HG02759 (cell line): Measurements from ENCODE around the gene TMCC1.
"Not testable (repeated sequence)": the region's sequence is repeated elsewhere in the genome, so short reads cannot be mapped to it uniquely, and the experiment has no call there.

ENCODE experiments used
- ATAC-seq: cut with Tn5 transposase; IDR thresholded peaks from one replicate; pipeline ENCODE4 v1.9.1; 2021; ENCODE audit warnings: mild to moderate bottlenecking, moderate library complexity; ENCODE audit not compliant: unreplicated experiment

Gene TMCC1

DNA sequence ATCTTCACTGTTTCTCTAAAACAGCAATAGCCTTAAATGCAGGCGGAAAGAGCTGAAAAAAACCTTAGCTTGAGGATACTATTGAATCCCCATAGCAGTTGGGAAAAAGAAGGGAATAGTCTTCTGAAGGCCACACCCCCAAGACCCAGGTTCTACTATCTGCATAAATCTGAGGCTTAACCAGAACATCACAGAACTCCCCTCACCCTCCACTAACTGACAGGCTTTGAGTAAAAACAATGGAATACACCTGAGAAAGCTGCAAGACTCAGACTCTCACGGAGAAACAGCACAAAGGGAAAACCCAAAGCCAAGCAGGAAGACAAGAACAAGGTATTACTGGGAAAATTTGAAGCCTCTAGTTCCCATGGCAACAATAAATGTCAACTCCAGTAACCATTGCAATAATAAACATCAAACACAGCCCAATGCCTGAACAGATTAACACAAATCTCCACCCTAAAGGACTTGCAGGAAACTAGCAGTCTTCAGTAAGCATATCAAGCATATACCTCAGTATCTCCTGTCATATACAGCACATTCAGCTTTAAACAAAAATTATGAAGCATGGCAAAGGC, 56.4 kb downstream of the TMCC1 start:
- ATAC-seq = no peak

DNA sequence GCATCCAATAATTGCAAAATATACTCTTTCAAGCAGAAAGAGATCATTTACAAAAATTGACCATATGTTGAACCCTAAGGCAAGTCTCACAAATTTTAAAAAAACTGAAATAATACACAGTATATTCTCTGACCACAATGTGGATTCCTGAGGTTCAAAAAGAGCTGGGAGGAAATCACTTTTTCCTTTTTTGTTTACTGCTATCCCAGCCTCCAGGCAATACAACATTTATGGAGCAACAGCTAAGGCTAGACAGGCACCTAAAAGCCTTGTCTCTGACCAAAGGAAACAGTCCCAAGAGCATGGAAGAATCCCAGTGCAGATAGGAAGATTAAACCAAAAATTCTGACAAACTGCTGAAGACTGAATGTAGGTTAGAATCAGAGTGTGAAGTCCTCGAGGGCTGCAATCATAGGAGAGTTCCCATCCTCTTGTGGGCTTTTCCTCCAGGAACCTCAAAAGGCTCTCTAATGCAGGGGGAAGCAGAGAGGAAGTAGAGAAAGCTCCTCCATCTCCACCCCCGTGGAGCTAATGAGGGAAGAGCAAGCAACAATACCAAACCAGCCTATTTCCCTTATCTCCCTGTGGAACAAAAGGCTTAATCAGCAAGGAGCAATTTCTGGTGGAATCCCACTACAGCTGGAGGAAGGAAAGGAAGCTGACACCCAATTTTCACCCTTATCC, 57.0 kb downstream of the TMCC1 start:
- ATAC-seq = no peak

DNA sequence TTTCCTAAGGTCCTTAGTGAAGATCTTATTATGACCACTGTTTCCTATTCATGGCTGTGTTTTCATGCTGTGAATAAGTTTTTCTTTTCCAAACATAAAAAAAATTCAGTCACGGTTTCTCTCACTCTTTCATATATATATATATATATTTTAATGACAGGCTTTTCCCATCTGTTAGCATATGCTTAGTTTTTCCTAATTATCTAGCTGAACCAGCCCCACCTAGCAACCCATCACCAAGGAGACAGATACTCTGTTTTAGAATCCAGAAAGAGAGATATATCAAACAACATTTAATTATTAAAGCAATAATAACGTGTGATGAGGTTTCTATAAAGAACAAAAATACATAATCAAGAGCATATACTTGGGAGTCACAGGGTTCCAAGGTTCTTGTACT, 58.3 kb downstream of the TMCC1 start:
- ATAC-seq = no peak

DNA sequence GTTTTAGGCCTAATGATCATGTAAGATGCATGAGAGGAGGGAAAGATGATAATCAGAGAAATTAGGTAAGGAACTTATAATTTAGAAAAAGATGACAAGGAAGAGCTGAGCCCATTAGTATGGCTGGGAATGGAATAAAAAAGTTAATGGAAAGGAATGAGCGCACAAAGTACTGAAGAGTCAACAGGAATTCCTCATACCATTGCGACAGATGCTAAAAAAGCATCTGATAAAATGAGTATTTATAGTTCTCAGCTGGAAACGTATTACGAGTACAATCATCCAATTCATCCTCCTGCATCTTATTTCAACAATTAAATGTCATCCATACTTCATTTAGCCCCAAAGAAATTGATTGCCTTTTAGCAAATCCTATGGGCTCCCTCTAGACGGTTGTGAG, 58.9 kb downstream of the TMCC1 start:
- no peak for ATAC-seq

DNA sequence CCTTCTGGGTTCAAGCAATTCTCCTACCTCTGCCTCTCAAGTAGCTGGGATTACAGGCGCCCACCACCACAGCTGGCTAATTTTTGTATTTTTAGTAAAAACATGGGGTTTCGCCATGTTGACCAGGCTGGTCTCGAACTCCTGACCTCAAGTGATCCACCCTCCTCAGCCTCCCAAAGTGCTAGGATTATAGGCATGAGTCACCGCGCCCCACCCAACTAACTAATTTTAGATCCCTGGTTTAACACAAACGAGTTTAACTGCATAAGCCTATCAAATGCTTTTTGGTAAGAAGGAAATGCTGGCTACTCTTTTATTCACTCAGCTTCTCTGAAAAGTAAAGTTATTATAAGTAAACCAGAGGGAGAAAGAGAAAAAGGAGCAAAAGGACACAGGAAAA, 61.6 kb downstream of the TMCC1 start:
- not testable (repeated sequence) for ATAC-seq

DNA sequence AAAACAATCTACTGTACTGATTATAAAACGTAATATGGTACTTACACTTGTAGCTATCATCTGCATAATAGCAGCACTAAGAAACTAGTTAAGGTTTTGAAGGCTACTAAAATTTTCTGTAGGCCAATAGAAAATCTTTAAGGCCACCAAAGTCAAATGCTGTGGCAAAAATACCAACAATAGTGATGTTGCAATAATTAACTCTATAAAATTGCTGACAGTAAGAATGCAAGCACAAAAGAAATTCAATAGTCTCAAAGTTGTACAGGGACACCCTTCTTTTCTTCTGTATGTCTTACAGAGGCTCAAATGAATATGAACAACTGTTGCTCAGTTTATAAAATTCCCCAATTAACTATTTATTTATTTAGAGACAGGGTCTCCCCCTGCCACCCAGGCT, 62.0 kb downstream of the TMCC1 start:
- no peak for ATAC-seq

DNA sequence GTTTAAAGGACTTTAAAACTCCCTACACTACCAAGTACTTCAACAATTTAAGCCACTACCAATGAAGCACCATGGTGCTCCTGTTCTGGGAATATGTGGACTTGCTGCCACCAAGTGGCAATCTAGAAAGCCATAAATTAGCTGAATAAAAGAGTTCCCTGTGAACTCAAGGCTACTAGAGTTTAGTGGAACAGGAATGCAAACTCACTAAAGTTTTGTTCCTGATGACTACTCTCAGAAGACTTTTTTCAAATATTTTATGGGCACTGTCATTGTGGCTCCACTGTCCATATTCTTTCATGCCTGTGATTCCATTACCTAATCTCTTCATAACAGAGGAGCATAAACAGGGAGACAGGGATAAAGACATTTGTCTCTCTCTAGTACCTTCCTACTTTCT, 63.9 kb downstream of the TMCC1 start:
- no peak for ATAC-seq

DNA sequence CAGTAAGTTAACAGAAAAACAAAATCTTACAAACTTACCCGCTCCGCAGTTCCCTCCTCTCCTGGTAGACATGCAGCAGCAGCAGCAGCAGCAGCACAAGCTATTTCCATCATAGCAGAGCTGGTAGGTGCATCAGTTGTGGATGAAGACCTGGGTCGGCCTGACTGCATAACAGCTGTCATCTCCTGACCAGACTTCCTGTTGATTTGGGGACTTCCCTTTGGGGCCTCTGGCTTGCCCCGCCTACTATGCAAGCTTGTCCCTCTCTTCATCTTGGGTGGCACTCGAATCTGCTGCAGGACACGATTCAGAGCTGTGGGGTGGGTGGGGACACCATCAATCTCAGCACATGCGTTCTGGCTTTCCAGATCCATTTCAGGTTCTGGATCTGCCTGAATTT, 65.7 kb downstream of the TMCC1 start:
- peak; percentile 85 for ATAC-seq

DNA sequence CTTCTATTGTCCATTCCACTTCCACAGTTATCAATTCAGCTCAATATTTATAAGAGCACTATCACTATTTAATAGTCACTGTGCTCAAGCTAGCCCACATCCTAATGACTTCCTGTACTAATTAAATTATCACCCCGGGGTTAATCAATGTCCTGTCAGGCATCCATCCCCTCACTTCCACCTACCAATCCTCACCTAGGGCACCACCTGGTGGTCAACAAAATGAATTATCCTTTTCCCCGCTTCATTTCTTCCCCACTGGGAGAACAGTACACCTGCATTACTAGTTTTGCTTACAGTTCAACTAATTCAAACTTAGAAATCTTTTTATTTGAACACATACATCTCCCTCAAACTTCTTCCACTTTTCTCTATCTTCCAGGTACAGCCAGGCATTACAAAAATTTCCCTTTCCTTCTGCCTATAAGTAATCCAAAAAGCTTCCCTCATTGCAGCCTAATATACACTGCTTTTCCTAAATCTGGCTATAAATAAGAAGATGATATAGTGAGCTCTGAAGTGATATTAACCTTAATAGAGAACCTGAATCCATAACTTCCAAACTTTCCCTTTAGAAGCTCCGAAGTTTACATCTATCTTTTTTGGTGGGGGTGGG, 68.5 kb downstream of the TMCC1 start:
- ATAC-seq = no peak

DNA sequence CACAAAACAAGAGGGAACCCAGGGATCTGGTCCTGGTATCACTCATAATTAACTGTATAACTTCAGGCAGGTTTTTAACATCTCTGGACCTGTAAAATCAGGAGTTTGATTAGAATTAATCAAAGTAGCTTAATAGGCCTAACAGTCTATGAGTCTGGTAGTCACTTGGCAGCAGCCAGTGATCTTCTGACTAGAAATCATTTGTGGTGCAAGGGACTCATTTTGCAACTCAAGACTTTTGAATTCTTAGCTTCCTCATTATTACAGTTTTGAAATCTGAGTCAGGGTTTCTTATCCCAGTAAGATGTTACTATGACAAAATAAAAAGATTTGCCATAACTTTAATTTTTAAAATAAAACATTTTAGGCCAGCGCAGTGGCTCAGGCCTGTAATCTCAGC, 70.8 kb downstream of the TMCC1 start:
- no peak for ATAC-seq

DNA sequence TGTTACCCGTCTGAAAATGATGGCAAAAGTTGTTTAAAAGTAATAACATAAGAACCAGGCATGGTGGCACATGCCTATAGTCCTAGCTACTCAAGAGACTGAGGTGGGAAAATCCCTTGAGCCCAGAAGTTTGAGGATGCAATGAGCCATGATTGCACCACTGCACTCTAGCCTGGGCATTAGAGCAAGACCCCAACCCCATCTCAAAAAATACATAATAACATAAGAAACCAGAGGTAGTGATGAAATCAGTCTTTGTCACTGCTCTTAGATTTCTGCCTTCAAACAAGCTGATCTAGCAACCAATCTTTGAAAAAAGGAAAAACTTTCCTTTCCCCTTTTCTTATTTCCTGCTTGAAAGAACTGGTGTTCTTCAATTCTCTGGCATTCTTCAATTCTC, 71.3 kb downstream of the TMCC1 start:
- no peak for ATAC-seq

DNA sequence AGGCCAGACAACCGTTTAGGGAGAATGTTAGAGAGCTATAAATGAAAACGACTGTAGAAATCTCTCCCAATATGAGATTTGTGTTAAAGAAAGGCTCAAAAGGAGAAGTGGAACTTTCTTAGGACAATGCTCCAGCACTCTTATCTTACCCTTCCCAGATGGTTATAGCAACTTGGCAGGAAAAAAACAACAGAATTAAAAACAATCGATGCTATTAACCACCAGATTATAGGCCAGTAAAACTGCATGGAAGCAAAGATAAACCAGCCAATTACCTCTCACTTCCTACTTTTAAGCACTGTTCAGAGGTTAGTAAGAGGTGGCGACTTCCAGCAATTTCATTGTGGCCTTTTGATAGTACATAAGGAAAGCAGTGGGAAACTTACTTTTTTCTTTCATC, 72.9 kb downstream of the TMCC1 start:
- ATAC-seq = no peak

DNA sequence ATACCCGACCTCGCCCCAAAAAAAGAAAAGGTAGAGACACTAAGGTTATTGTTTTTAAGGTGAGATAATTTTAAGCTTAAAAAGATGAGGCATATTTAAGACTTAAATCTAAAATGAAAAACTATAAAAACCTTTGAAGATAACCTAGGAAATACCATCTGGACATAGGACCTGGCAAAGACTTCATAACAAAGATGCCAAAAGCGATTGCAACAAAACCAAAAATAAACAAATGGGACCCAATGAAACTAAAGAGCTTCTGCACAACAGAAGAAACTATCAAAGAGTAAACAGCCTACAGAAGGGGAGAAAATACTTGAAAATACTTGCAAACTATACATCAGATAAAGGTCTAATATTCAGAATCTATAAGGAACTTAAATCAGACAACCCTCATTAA, 80.9 kb downstream of the TMCC1 start:
- ATAC-seq = no peak

DNA sequence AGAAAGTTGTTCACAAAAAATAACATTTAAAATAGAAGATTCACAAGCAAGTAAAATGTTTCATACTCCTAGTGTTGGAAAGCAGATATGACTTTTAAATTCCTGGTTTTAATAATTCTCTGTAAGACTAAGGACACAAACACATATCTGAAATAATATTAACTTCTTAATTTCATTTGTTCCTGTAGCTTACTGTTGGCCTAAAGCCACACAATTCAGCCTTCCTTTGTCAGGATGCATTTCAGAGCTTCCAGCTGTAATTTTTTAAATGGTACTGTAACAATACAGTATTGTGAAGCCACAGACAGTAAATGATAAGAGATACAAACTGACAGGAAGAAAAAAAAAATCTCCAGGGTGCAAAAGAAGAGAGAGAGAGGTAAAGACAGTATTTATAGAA, 84.2 kb downstream of the TMCC1 start:
- ATAC-seq = no peak

DNA sequence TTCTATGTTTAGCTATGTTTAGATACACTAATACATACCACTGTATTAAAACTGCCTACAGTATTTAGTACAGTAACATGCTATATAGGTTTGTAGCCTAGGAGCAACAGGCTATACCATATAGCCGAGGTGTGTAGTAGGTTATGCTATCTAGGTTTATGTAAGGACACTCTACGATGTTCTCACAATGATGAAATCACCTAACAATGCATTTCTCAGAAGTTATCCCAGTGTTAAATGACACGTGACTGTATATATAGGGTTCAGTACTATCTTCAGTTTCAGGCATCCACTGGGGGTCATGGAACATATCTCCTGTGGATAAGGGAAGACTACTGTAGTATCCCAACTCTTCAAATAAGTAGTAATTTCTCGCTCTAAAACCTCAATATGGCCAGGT, 97.4 kb downstream of the TMCC1 start:
- no peak for ATAC-seq

DNA sequence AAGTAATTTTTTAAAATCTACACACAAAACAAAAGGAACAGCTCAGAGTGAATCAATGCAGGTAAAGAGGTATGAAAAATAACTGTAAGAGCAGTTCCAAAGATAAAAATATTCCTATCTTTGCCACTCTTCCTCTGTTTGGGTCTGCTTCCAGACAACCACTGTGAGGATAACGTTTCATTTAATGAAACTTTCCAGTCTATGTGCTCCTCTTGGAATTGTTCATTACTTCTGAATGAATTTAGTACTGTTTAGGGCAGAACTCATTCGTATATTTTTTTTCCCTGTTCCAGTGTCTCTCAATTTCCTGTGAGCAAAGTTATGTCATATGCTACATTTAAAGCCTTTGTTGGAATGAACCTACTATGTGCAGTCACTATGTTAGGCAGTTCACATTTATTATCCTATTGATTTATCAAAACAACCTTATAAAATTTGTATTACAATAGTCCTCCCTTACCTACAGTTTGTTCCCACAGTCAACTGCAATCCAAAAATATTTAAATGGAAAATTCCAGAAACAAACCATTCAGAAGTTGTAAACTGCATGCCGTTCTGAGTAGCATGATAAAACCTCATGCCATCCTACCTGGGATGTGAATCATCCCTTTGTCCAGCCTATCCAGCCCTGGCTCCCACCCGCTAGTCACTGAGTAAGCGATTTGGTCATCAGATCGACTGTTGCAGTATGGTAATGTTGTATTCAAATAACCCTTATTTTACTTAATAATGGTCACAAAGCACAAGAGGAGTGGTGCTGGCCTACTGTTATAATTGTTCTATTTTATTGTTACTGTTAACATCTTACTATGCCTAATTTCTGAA, 98.1 kb downstream of the TMCC1 start:
- ATAC-seq = no peak

DNA sequence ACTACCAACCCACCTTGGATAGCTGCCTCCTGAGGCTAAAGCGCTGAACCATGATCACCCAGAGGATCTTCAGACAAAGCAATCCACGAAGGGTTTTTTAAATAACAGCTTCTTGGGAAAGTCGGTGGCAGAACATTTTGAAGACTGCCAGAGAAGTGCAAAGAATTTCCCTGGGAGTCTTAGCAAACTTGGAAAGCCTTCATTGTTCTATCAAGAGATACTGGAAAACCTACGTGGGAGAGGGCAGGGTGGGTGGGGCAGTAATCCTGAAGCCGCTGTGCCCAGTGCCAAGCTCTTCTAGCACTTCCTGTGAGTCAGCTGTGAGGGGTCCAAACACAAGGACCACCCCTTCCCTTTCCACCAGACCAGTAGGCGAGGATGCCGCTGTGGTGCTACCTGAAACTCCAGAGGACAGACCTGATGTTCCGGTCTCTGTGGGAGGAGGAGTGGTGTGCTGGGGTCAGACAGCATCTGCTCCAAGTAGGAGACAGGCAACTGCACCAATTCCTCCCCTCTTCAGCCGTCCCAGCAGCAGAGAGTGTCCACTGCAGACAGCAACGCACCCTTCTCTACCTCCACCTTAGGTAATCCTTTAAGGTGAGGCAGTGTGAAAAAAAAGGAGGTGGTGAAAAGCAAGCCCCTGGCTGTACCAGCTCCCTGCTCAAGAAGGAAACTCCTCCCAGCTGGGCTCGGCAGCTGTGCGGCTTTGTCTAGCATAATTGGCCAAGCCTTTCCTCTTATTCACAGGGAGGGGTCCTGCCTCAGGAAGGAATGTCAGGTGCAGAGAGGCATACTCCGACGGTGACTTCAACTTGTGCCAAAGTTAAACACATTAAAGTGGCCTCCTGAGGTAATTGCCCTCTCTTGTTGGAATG, 99.0 kb downstream of the TMCC1 start:
- no peak for ATAC-seq

DNA sequence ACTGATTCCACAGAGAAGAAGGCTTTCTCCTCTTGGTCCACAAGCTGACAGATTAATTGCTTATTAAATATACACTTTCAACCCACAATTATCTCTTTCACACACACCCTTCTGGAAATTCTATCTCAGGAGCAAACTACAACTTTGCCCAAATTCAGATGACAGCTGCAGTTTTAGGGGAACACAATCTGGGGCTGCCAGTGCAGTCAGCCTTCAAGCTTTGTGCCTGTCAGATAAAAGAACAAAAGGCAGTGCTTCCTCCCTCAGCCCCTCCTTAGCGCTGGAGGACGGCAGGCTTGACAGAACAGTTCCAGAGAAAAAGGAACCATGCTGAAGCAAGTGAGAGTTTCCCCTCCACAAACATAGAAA, 99.6 kb downstream of the TMCC1 start:
- ATAC-seq = no peak

DNA sequence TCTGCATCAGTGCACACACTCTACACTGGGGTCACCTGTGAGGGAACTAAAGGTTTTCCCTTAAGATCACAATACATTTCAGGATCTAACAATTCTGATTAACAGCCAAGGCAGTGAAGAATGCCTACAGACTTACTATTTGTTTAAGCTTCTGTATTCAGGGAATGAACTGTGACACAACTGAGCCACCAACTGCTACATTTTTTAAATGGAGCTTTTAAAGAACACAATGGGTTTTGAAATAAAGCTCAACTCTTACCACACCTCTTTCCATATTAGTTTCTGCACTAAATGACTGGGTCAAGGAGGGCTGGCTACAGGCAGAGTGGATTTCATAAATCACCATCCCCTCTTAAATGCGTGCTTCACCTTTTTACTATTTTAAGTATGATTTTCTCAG, 100.2 kb downstream of the TMCC1 start:
- ATAC-seq = no peak

DNA sequence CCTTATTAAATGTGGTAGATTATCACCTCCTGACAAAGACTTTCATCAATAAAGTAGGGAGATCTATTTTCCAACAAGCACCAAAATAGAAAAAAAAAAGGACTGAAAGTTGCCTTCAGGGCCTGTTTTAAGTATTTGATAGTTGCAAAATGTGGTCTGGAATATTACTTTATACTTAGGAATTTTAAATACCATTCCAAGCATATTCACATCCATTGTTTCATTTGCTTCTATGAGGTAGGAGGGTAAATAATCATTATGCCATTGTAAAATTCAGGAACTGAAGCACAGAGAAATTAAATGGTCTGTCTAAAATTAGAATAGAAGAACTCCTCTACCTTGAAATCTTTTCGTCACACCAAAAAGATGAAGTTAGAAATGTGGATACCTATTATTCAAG, 110.0 kb downstream of the TMCC1 start:
- ATAC-seq = no peak

DNA sequence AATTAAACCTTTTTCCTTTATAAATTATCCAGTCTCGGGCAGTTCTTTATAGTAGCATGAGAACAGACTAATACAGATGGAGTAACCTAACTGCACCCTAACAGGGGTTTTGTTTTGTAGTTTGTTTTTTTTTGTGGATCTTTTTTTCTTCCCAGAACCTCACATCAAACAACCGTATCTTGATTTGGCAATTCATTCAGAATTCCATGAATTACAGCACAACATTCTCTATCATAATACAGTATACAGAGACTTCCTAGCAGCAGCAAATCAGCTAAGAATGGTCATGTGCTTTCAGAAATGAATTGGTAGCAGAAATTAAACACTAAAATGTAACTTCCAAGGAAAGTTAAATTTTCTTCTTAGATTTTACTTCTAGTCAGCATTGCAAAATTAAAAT, 114.6 kb downstream of the TMCC1 start:
- ATAC-seq = no peak
